ENCODE data around the gene SPA17.

Gene SPA17

DNA sequence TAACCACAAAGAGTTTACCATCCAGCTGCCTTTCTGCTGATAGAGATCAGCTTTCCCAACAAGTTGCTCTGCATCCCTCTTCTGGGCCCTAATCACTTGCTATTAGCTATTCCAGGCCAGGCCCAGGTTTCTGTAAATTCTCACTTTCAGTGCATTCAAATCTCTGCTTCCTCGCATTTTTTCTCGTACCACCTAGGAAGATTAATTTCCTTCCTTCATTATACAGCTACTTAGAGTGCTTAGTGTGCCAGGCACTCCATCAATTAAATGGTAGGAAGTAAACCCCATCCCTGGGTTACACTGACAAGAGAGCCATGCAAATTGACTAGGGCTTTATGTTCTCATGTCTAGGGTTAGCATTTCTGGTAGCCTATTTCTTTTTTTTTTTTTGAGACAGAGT lies 9.8 kb upstream of the SPA17 start:
- DNase-seq, result no peak

DNA sequence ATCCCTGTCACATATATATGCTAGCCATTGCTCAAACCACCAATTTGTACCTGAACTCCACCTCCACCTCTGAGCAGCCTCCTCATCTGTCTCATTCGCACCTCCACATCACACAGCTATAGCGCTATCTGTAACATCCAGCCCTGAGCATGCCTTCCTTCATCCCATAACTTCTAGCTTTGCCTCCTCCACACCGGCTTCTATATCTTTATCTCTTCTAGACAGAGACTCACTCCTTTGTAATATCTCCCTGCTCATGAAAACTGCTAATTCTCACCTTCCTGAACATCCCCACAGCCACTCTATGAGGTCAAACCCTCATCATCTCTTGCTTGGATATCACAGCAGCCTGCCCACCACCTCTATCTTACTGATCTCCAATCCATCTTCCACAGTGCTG lies 6.1 kb upstream of the SPA17 start:
- no peak for DNase-seq

GRCh38 chr11:124669193-124669592 lies 4.5 kb upstream of the SPA17 start:
- no peak for DNase-seq

DNA sequence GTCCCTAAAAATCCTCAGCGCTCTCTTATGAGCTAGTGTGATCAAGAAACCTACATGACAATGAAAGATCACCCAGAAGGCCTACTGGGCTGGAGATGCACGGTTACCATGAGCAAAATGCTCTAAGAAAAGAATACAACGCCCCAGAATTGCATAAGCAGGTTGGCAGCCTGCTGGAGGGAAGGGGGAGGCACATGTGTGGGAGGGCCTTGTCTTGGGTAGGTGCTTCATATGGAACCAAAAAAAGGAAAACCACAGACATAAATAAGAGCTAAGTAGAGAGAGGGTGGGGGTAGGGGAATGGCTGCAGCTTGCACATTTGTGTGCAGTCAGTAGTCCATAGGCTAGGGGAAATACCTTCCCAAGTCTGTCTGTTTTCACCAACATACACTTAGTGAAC lies 3.0 kb upstream of the SPA17 start:
- no peak for DNase-seq

- DNase-seq, result no peak
These were observed 1.0 kb upstream of the SPA17 start for GRCh38 chr11:124672536-124673215.

DNA sequence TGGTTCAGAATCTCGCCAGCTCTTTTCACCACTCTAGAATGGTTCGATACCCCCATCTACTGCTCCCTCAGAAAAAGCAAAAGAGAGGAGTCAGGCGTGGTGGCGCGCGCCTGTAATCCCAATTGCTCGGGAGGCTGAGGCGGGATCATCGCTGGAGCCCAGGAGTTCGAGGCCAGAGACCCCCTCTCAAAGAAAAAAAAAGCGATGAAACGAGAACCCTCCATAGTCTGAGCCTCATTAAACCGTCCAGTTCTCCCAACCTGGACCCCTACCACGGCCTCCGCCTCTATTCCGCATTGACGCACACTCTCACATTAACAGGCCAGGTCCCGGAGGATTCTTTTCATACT lies 439 bp downstream of the SPA17 start:
- DNase-seq, result no peak

DNA sequence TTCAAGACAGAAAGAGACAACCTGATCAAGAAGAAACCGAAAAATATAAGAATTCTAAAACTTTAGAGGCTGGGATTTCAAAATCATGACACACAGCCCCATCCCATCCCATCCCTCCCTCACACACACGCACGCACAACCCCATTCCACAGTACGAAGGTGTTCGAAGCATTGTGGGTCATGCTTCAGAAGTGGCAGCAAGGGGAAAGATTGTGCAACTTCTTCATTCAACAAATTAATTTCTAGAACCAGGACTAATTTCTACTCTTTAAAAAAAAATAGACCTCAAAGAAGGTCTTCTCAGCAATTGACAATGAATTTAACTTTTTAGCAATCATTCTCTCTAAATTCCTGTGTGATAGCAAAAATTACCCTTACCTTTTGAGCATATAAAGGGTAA lies 867 bp downstream of the SPA17 start:
- no peak for DNase-seq

GRCh38 chr11:124676386-124676785 lies 2.7 kb downstream of the SPA17 start:
- no peak for DNase-seq

GRCh38 chr11:124678416-124678815 lies 4.7 kb downstream of the SPA17 start:
- DNase-seq, result no peak

GRCh38 chr11:124681421-124681820 lies 7.7 kb downstream of the SPA17 start:
- no peak for DNase-seq

DNA sequence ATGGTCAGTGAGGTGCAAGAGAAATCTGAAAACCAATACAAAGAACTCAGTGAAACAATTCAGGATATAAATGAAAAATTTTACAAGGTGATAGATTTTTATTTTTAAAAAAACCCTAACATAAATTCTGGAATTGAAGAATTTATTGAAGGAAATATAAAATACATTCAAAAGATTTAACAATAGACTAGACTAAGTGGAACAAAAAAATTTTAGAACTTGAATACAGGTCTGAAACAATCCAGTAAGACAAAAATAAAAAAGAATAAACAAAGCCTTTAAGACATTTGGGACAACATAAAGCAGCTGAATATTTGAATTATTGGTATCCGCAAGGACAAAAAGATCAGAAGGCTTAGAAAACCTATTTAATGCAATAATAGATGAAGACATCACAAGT lies 8.7 kb downstream of the SPA17 start:
- no peak for DNase-seq

- no peak for DNase-seq
These were observed 19.4 kb downstream of the SPA17 start for GRCh38 chr11:124693142-124693541.

DNA sequence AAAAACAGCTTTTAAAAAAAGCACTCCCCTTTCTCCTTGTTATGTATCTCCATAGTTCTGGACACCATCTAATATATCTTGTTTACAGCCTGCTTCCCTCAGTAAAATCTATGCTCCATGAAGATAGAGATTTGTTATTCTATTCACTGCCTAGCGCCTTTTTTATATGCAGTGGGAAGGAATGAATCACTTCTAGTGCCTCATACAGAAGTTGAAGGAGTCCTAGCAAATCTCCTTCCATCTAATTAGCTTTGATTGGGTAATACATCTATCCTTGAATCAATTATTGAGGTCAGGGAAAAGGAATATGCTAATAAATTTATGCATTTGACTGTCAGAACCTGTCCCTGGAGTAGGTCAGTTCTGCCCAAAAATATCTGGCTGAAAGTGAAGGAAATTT lies 25.8 kb downstream of the SPA17 start:
- no peak for DNase-seq

- DNase-seq, result no peak
These were observed 26.3 kb downstream of the SPA17 start for GRCh38 chr11:124700028-124700427.

GRCh38 chr11:124707829-124708228 lies 34.1 kb downstream of the SPA17 start:
- no peak for DNase-seq

DNA sequence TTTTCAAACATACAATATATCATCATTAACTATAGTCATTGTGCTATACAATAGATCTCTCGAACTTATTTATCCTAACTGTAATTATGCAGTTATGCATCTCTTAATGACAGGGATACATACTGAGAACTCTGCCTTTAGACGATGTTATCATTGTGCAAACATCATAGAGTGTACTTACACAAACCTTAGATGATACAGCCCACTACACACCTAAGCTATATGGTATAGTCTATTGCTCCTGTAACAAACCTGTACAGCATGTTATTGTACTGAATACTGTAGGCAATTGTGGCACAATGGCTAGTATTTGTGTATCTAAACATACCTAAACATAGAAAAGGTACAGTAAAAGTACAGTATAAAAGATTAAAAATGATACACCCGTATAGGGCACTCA lies 38.7 kb downstream of the SPA17 start:
- DNase-seq, result no peak

- DNase-seq, result no peak
These were observed 42.9 kb downstream of the SPA17 start for GRCh38 chr11:124716591-124716990.

- DNase-seq, result no peak
These were observed 43.7 kb downstream of the SPA17 start for GRCh38 chr11:124717421-124717785.

DNA sequence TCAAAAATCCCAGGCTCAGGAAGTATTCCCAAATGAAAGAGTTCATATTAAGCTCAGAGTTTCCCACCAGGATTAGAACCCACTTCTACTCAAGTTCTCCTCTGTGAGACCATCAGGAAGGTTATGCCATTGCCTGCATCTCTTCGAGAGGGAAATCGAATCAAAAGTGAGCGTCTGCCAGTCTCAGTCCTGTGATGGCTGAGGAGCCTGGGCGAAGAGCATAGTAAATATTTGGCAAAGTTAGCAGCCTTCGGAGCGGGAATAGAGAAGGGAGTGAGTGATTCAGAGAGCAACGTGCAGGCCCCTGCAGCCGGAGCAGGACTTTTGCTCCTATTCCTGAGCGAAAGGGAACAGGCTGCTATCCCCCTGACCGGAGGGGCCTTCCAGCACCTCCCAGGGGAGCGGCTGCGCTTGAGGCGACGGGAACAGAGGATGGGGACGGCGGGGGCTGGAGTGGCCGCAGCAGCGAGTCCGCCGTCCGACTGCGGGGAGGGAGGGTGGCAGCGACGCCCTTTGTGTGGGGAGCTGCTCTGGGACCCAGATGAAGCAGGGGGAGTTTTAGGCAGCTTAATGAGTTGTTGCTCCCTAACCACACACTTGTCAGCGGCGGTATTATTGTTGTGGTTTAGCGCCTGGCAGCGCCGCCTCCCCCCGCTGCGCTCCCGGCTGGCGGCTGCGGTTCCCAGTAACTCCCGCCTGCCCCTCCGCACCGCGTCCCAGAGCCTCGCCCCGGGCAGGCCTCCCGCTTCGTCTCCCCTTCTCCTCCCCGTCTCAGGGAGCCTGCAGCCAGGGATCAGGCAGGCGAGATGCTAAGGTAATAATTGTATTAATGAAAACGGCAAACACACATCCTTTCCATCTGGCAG lies 44.3 kb downstream of the SPA17 start:
- no peak for DNase-seq

DNA sequence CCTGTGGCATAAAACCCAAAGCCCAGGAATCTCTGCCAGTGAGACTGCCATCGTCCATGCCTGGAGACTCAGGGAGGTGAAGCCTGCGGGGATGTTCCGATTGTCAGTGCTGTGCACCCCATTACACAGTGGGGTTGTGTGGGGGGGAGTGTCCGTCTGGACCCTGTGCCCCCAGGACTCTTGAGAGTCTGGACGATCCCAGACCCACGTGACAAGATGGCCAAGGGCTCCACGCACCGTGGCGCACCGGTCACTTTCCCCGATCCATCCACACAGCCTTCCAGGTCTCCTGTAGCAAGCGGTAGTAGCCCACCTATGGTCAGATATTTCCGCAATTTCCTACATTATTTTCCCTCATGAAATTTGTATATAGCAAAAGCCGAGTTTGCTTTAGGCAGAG lies 45.1 kb downstream of the SPA17 start:
- DNase-seq, result no peak

DNA sequence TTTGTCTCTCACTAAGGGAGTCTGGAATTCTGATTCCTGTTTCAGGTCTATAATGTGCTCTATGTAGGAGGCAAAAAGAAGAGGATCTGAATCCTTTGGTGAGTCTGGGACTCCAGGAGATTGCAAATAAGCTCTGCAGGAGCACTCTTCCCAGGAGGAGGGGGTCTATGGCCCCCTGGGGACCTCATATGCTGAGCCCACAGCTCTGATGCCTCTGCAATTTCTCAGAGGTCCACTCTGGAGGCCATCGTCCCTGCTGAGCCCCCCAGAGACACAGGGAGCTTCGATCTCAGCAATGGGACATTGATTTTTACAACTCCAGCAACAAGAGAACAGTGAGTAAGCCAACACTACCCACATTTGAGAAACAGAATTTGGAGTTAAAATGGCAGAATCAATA lies 45.8 kb downstream of the SPA17 start:
- DNase-seq, result no peak

DNA sequence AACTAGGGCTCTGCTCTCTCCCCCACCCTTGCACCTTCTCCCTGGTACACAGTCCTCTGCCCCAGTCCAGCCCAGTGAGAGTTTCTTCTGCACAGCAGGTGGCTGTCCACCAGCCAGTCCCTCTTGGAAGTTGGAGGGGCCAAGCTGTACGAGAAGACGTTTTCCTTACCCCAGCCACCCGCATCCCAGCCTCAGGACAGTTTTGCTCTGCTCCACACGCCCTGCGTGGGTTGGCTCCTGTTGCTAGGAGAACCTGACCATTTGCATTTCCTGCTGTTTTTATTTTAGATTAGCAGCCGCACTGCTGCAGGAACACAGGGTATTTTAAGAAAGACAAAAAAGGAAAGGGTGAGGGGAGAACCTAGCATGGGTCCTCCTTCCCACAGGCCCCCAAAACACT lies 48.5 kb downstream of the SPA17 start:
- DNase-seq, result no peak

GRCh38 chr11:124724979-124725718 lies 51.4 kb downstream of the SPA17 start:
- no peak for DNase-seq

GRCh38 chr11:124725719-124726105 lies 52.0 kb downstream of the SPA17 start:
- no peak for DNase-seq

Data from cortex of kidney (tissue), 1 donor.